Measurements from ENCODE around the gene GNRHR. TPM values are rescaled to one million over a fixed set of nuclear protein-coding genes. Genes with fewer than 3 reads are reported as not detected.

The GNRHR gene
- total and polyA plus RNA-seq, 2 of the 4 experiments (the other 2 are of a cell fraction): not detected

DNA sequence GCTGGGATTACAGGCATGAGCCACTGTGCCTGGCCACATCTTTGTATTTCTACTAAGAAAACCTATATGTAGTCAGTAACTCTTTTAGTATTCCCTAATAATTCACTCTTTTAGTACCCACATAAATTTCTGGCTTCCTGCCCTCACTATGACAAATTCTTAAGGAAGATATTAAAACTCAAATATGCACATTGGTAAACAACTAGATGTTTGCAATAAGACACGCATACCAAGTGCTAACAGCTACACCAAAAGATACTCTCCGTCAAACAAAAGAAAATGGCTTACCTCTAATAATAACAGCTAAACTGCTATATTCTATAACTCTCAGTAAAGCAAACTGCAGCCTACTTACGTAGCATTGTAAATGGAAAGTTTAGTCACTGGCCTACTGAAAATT, 59.5 kb downstream of the GNRHR start:
- Histone ChIP-seq H2BK20ac (ENCODE audit: low read depth, low read length) (no peak overlapping the region), H2BK15ac (ENCODE audit: low read depth, low read length) (no peak overlapping the region), H3K4me2 (ENCODE audit: low read depth, low read length) (no peak overlapping the region), H3K27me3 (ENCODE audit: control insufficient read depth, insufficient read depth, low read length) (no peaks in the 10 kb centered on the region), H3K9ac (ENCODE audit: low read depth, low read length) (no peak overlapping the region), H4K20me1 (ENCODE audit: insufficient read depth, low read length) (no peaks in the 10 kb centered on the region; the same call in 1 of the 2 replicates), H3K27ac (ENCODE audit: insufficient read depth, low read length) (no peak overlapping the region), H4K91ac (ENCODE audit: insufficient read depth, low read depth, low read length) (no peak overlapping the region), H3K56ac (ENCODE audit: extremely low read depth, insufficient read depth, low read length) (no peak overlapping the region), H3K18ac (ENCODE audit: low read depth, low read length) (no peak overlapping the region), H2BK5ac (ENCODE audit: low read depth, low read length, poor library complexity, severe bottlenecking) (no peak overlapping the region), H4K8ac (ENCODE audit: low read depth in 2 of 2, low read length in 2 of 2) (no peak overlapping the region), H3K4me1 (ENCODE audit: control insufficient read depth, insufficient read depth, low read length) (peaks cover 4% of the 10 kb centered on the region; the same call in 1 of the 2 replicates), H3K14ac (replicated peaks; ENCODE audit: low read depth, low read length) (no peak overlapping the region), H3K79me1 (ENCODE audit: low read depth in 1 of 2, low read length in 2 of 2) (peaks cover 12 to 44% of the 10 kb centered on the region in 2 experiments), H2AK5ac (ENCODE audit: low read depth, low read length) (no peak overlapping the region), H4K5ac (ENCODE audit: low read depth, low read length) (no peak overlapping the region), H2AK9ac (replicated peaks; ENCODE audit: low read depth, low read length, poor library complexity) (no peak overlapping the region), H3K9me1 (ENCODE audit: insufficient read depth, low read length) (peaks cover 2% of the 10 kb centered on the region; the same call in 1 of the 2 replicates), H3K23ac (ENCODE audit: low read depth, low read length) (no peak overlapping the region), H2BK120ac (ENCODE audit: low read depth, low read length) (no peak overlapping the region), H3K9me3 (ENCODE audit: control insufficient read depth, insufficient read depth, low read length) (no peaks in the 10 kb centered on the region), H2AFZ (replicated peaks; ENCODE audit: low read length, poor library complexity) (no peak overlapping the region), H3K4ac (ENCODE audit: low read depth, low read length) (no peak overlapping the region), H3K36me3 (ENCODE audit: control insufficient read depth, insufficient read depth, low read length) (peaks cover 5% of the 10 kb centered on the region), H3K4me3 (ENCODE audit: insufficient read depth, low read depth, low read length) (no peak overlapping the region)
- ChIA-PET POLR2A (ENCODE audit: unreplicated experiment) (no interaction called here), CTCF (no interaction called here)
- WGBS, 2 experiments (ENCODE audit: extremely low coverage in 2 of 2, insufficient read length in 1 of 2): no CpG with 5 or more reads among the region's 3 CpGs
- DNase-seq: no peak
- intact Hi-C loops (cut with micrococcal nuclease) (no loop called here), dilution Hi-C loops (cut with HindIII; ENCODE audit: low sequenced_read_pairs, unreplicated experiment) (no loop called here), in situ Hi-C loops (cut with MboI; ENCODE audit: low sequenced_read_pairs) (no loop called here)
- no TSS peak for BruUV-seq (replicated peaks)
- TF ChIP-seq, protein P1, sequence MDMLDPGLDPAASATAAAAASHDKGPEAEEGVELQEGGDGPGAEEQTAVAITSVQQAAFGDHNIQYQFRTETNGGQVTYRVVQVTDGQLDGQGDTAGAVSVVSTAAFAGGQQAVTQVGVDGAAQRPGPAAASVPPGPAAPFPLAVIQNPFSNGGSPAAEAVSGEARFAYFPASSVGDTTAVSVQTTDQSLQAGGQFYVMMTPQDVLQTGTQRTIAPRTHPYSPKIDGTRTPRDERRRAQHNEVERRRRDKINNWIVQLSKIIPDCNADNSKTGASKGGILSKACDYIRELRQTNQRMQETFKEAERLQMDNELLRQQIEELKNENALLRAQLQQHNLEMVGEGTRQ (IDR thresholded peaks at IDR 0.05; ENCODE audit: low read depth, low read length): no peak
- no peak for TF ChIP-seq FOS (IDR thresholded peaks at IDR 0.05; ENCODE audit: low read depth, low read length)
- TF ChIP-seq ELK1 (IDR thresholded peaks at IDR 0.05; ENCODE audit: borderline replicate concordance, low read depth, low read length): no peak
- TF ChIP-seq RCOR1 (IDR thresholded peaks at IDR 0.05; ENCODE audit: insufficient replicate concordance, low read length): no peak
- ATAC-seq (ENCODE audit: low read depth): no peak

Data from IMR-90 (cell line).